HG02763 (cell line): ENCODE data around the gene KLK4.

Experiments
- ATAC-seq: cut with Tn5 transposase; IDR thresholded peaks from one replicate; pipeline ENCODE4 v1.9.1; 2021; ENCODE audit warnings: mild to moderate bottlenecking, moderate library complexity; ENCODE audit not compliant: unreplicated experiment

KLK4 gene, protein sequence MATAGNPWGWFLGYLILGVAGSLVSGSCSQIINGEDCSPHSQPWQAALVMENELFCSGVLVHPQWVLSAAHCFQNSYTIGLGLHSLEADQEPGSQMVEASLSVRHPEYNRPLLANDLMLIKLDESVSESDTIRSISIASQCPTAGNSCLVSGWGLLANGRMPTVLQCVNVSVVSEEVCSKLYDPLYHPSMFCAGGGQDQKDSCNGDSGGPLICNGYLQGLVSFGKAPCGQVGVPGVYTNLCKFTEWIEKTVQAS

GRCh38 chr19:50911206-50912101 lies at the start of gene KLK4:
Gene KLK4, minus strand, starts transcription at chr19:50911395. Its CDS starts 657 bp downstream, at chr19:50910738.
- no peak for ATAC-seq

GRCh38 chr19:50959731-50960500 lies 48.7 kb upstream of the KLK4 start:
- ATAC-seq: no peak

- no peak for ATAC-seq
Measured at GRCh38 chr19:50957587-50957986, 46.4 kb upstream of the KLK4 start.

DNA sequence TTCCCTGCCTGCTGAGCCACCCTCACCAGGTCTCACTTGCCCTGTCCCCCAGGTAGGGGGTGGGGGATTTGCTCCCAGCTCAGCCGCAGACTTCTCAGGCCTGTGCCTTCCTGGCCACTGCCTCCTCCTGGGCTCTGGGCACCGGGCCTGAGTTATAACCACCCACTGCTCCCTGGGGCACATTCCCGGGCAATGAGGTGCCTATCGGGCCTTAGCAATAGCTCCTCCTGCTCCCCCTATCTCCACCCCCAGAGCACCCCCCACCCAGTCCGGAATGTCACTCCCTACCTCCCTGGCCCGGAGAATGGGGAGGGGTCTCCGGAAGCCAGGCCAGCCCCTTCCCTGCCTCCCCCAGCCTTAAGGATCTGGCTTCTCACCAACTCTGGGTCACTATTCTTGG lies 41.7 kb upstream of the KLK4 start, which contains the start of gene KLK5:
KLK5 (minus strand) TSS at position 129 of the 400 bp plus-strand sequence. CDS start 381 bp downstream, outside the sequence.
- ATAC-seq: no peak

DNA sequence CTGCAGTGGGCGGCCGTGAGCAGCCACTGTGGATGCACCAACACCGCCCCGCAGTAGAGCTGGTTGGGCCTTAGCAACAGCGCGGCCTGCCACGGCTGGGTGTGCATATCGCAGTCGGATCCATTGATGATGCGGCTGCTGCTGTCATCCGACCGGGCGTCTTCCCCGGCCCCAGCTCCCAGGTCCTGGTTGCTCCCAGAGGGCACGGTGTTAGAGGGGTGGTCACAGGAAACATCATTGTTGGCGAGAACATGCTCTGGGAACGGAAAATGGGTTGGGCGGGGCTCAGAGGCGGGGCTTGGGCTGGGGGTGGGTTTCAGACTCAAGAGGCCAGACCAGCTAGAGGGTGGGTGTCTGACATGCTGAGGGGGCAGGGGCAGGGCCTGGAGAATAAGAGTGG lies 38.7 kb upstream of the KLK4 start:
- no peak for ATAC-seq

- no peak for ATAC-seq
Measured at GRCh38 chr19:50947123-50947522, 35.9 kb upstream of the KLK4 start.

GRCh38 chr19:50944795-50945194 lies 33.6 kb upstream of the KLK4 start:
- ATAC-seq: no peak

GRCh38 chr19:50943074-50943828 lies 32.1 kb upstream of the KLK4 start:
- no peak for ATAC-seq

DNA sequence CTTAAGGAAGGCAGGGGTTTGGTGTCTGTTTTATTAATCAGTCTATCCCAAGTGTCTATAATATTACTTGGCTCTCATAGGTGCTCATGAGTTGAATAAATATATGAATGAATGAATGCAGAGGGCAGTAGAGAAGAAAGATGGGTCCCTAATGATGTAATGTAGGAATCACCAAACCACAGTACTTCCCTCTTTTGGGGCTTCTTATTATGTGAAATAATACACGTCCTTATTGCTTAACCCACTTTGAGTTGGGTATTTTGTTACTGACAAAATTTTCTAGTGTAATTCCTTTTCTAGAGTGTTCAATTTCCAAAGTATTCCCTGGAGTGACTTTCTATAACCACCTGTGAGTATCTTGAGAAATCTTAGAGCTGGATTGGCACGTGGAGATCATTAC lies 28.4 kb upstream of the KLK4 start:
- ATAC-seq: no peak

DNA sequence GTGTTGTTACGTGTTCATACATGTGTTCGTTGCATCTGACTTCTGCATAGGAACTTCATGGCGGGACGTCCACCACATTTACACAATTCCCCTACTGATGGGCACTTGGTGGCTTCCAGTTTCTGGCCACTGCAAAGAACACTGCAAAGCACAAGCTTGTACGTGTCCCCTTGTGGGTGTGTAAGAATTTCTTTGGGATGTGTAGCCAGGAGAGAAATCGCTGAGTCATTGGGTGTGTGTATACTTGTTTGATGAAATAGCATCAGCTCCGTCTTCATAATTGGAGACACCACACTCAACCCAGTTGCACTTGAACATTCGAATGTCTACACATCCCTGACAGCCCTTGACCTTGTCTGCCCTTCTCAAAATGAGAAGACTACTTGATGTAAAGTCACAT lies 22.4 kb upstream of the KLK4 start:
- no peak for ATAC-seq

DNA sequence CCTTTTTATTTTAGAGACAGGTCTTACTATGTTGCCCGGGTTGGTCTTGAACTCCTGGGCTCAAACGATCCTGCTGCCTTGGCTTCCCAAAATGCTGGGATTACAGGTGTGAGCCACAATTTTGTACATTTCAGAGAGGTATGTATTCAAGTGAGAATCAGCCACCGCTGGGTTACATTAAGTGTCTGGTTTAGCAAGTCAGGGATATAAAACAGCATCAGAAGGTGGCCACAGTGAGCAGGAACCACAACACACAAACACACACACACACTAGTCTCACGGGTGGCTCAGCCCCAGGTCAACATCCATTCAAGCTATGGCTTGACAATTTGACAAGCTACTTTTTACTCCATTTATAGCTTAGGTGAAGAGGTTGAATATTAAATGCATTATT lies 21.5 kb upstream of the KLK4 start:
- ATAC-seq: no peak

DNA sequence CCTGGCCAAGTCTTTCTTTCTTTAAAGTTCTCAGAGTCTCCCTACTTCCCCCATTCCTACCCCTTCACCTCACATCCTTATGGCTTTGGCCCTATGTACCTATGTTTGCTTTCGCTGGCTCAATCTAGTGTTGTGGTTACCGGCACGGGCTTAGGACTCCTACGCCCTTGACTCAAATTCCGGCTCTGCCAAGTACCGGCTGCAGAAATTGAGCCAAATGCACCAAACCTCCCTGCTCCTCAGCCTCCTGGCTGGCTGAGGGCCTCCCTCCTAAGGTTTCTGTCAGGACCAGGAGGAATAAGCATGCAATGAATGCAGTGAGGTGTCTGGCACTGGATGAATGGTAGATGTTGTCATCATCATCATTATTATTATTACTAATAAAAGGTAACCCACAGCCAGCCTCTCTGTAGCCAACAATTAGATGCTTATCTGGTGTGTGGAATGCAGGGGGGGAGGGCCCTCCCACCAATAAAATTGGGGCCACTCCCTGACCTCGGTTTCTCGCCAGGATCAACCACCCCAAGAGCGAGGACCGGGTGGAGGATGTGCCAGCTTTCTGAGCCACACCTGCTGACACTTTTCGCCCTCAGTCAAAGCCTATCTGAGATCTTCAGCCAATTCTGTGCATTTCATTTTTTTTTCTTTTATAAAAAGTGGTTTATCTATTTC lies 21.0 kb upstream of the KLK4 start:
- no peak for ATAC-seq

GRCh38 chr19:50931023-50931422 lies 19.8 kb upstream of the KLK4 start:
- ATAC-seq: no peak

- ATAC-seq: no peak
Measured at GRCh38 chr19:50928831-50929230, 17.6 kb upstream of the KLK4 start.

DNA sequence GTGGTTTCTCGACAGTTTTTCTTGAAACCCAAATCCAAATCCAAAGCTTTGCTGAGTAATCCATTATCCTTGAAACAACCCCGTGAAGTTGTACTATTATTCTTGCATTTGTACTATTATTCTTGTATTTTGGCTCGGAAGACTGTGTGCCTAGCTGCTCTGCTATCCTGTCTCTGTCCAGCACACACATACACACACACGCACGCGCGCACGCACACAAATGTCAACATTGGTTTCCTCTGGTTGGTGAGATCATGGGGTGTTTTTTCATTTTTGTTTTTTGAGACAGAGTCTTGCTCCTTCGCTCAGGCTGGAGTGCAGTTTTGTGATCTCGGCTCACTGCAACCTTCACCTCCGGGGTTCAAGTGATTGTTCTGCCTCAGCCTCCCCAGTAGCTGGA lies 14.9 kb upstream of the KLK4 start:
- ATAC-seq: no peak

- no peak for ATAC-seq
Measured at GRCh38 chr19:50925734-50926133, 14.5 kb upstream of the KLK4 start.

- ATAC-seq: no peak
Measured at GRCh38 chr19:50924586-50924985, 13.4 kb upstream of the KLK4 start.

DNA sequence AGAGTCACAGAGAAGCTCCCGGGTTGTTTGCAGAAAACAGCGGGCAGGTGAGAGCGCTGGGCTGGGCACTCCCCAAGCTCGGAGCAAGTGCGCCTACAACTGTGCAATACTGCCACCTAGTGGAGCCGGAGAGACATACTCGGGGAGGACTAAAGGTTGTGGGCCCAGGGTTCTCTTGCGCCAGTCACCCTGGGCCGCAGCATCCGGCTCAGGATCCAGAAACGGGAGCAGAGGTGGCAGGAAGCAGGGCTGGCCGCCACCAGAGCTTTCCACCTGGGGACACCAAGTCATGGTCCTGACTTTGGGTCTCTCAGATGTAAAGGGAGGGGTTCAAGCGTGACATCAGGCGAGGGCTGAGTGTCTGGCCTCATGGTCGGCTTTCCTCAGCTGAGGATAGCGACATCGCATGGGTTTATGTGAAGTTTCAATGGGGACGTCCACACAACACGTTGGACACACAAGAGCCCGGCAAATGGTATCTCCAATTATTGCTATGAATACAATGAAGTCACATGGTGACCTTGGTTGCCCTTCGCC lies 11.2 kb upstream of the KLK4 start:
- no peak for ATAC-seq

DNA sequence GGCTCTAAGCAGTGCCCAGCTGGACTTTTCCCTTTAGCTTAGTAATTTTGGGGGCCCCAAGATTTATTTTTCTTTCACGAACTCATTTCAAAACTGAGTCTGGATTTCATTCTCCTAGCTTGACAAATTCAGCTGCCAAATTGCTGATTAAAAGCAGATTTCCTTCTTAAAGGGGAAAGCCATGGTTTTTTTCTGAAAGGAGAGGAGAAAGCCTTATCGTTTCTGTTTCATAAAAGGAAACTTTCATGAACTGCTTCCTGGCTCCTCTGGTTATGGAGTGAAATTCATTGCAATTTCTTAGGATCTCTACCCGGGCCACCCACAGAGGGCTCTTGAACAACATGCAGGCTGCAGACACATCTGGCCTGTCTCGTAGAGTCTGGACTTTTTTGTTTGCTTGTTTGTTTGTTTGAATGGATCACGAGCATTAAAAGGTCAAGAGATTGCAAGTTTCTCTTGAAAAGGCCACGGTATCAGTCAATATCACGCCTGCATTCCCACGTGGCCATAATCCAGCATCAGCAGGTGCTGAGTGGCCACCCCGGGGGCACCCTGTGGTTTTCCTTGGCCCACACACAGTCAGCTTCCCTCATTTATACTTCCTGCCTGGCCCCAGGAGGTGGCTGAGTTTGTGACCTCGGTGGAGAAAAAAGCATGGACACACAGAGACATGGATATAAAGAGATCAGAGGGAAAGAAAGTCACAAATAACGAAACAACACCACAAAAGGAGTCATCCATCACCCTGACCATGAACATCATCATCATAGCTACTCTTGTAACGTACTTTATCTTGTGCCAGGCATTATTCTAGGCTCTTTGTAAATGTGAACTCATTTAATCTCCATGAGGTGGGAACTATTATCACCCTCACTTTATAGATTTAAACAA lies 10.5 kb upstream of the KLK4 start:
- ATAC-seq: no peak
